A673 (cell line): ENCODE results near the gene CD164L2. TPM values are rescaled to one million over a fixed set of nuclear protein-coding genes. Genes with fewer than 3 reads are reported as not detected.
A peak's percentile ranks its signal among the peaks of the same experiment; 100 is the strongest.

Experiments
- BruUV-seq: library from RNA; stranded (reverse); fragments of 400-500 nt; replicated peaks from 2 replicates; lab custom pipeline; 2021; lab: Mats Ljungman, UMichigan
- CTCF ChIA-PET: fragments of 300-600 bp; sonication (Branson Sonifier 250); formaldehyde crosslinking; loops from one replicate; lab custom pipeline; 2022; ENCODE audit warnings: antibody characterized with exemption; lab: Charles Lee
- POLR2A ChIA-PET: fragments of 300-600 bp; sonication (Branson Sonifier 250); formaldehyde crosslinking; loops from one replicate; lab custom pipeline; 2022; ENCODE audit warnings: antibody characterized with exemption; ENCODE audit not compliant: low non-redundant PET; lab: Charles Lee
- DNase-seq: peaks from one replicate; pipeline ENCODE4 v3.0.0-alpha.2; 2015; ENCODE audit warnings: low spot score
- H3K27ac ChIP-seq: fragments of 200-600 bp; sonication (generic); 2 replicates; pipeline ENCODE4 v1.5.1; 2016; ENCODE audit warnings: mixed run types, low read depth, mild to moderate bottlenecking, mixed read lengths, antibody characterized with exemption, low read length; ENCODE audit not compliant: poor library complexity, severe bottlenecking
- H3K27me3 ChIP-seq: fragments of 200-600 bp; sonication (generic); replicated peaks from 2 replicates; pipeline ENCODE4 v1.6.1; 2017; ENCODE audit warnings: mixed run types, low read depth, mild to moderate bottlenecking, mixed read lengths, antibody characterized with exemption, low read length; ENCODE audit not compliant: insufficient read depth, poor library complexity
- H3K36me3 ChIP-seq: fragments of 200-600 bp; sonication (generic); 2 replicates; pipeline ENCODE4 v1.6.1; 2016; ENCODE audit warnings: mixed run types, mild to moderate bottlenecking, mixed read lengths, antibody characterized with exemption, low read length; ENCODE audit not compliant: insufficient read depth, poor library complexity, severe bottlenecking
- H3K4me1 ChIP-seq: fragments of 200-600 bp; sonication (generic); 2 replicates; pipeline ENCODE4 v1.6.1; 2017; ENCODE audit warnings: mixed run types, mild to moderate bottlenecking, mixed read lengths, antibody characterized with exemption, low read length; ENCODE audit not compliant: insufficient read depth, poor library complexity, severe bottlenecking
- H3K4me3 ChIP-seq: fragments of 200-600 bp; sonication (generic); 2 replicates; pipeline ENCODE4 v1.5.1; 2016; ENCODE audit warnings: low read depth, mixed run types, mild to moderate bottlenecking, mixed read lengths, low read length; ENCODE audit not compliant: poor library complexity, severe bottlenecking
- H3K9me3 ChIP-seq: fragments of 200-600 bp; sonication (generic); 2 replicates; pipeline ENCODE4 v1.6.1; 2016; ENCODE audit warnings: mixed run types, low read depth, mild to moderate bottlenecking, mixed read lengths, antibody characterized with exemption, low read length; ENCODE audit not compliant: poor library complexity, severe bottlenecking
- CTCF ChIP-seq: fragments of 300-800, 200-600 bp; sonication (generic); conservative IDR thresholded peaks from 2 replicates; pipeline ENCODE4 v1.5.1; 2017; ENCODE audit warnings: low read depth, mild to moderate bottlenecking, antibody characterized with exemption, low read length, moderate library complexity, mixed read lengths
- EZH2 ChIP-seq: fragments of 200-600 bp; sonication (generic); IDR thresholded peaks from 2 replicates; pipeline ENCODE4 v1.6.1; 2017; ENCODE audit warnings: borderline replicate concordance, low read depth, mild to moderate bottlenecking, mixed read lengths, antibody characterized with exemption, low read length; ENCODE audit not compliant: poor library complexity, severe bottlenecking
- intact Hi-C: fragments of 100-400 bp; cut with micrococcal nuclease; formaldehyde crosslinking; loops from one replicate; pipeline ENCODE4 v1.10.0; 2022; ENCODE audit not compliant: unreplicated experiment
- total RNA-seq: library from RNA; stranded (reverse); gene quantifications from 2 replicates; pipeline ENCODE4 v1.2.3, GENCODE V29; 2021

The CD164L2 gene
- total RNA-seq, 1 experiment from 2014 or later: not detected

GRCh38 chr1:27358038-27358927 lies 24.9 kb downstream of the CD164L2 start:
- TF ChIP-seq EZH2: no peak
- TF ChIP-seq CTCF: no peak
- POLR2A ChIA-PET: no interaction called here
- Histone ChIP-seq H3K27ac (no peak overlapping the region), H3K4me1 (no peaks in the 10 kb centered on the region), H3K27me3 (no peaks in the 10 kb centered on the region), H3K9me3 (no peaks in the 10 kb centered on the region), H3K4me3 (no peak overlapping the region), H3K36me3 (no peaks in the 10 kb centered on the region)
- CTCF ChIA-PET: interaction anchor here (0.5 to 0.6 kb wide), 3 partner anchors 8 to 485 kb away, joined by 3 to 9 read pairs (median 5); partner anchors contain the start of gene MAP3K6
- no TSS peak for BruUV-seq
- intact Hi-C loops: no loop called here
- DNase-seq: no peak

- H3K36me3 ChIP-seq: no peaks in the 10 kb centered on the region
- peak; percentile 73 for DNase-seq
- peak overlapping the region; percentile 19 for H3K27ac ChIP-seq
- ChIA-PET POLR2A (no interaction called here), CTCF (interaction anchor here (0.5 to 1.4 kb wide), 5 partner anchors 8 to 486 kb away, joined by 3 to 9 read pairs (median 4); partner anchors contain the start of gene MAP3K6)
- intact Hi-C loops: loop anchor here (1.0 kb wide), 1 partner anchor 249 kb away; no protein-coding TSS in a partner anchor
- TF ChIP-seq EZH2: no peak
- TF ChIP-seq CTCF: peak; percentile 96
- no peaks in the 10 kb centered on the region for H3K4me1 ChIP-seq
- no peaks in the 10 kb centered on the region for H3K9me3 ChIP-seq
- H3K27me3 ChIP-seq: no peaks in the 10 kb centered on the region
- H3K4me3 ChIP-seq: no peak overlapping the region
- no TSS peak for BruUV-seq
Observed at GRCh38 chr1:27357281-27358037, 25.7 kb downstream of the CD164L2 start.

GRCh38 chr1:27356619-27357280 lies 26.4 kb downstream of the CD164L2 start:
- no peak overlapping the region for H3K27ac ChIP-seq
- H3K4me1 ChIP-seq: no peaks in the 10 kb centered on the region
- no peaks in the 10 kb centered on the region for H3K36me3 ChIP-seq
- no peaks in the 10 kb centered on the region for H3K9me3 ChIP-seq
- no peak for DNase-seq
- TF ChIP-seq CTCF: no peak
- no peak for TF ChIP-seq EZH2
- ChIA-PET POLR2A (no interaction called here), CTCF (interaction anchor here (0.6 to 1.4 kb wide), 4 partner anchors 9 to 845 kb away, joined by 3 to 4 read pairs (median 3); no protein-coding TSS in a partner anchor)
- BruUV-seq: no TSS peak
- intact Hi-C loops: loop anchor here (1.0 kb wide), 1 partner anchor 250 kb away; no protein-coding TSS in a partner anchor
- H3K4me3 ChIP-seq: no peak overlapping the region
- no peaks in the 10 kb centered on the region for H3K27me3 ChIP-seq
